SU-DHL-6 (cell line): ENCODE results near the gene C3orf38.

ENCODE experiments used
- H2AFZ ChIP-seq: fragments of 200-600 bp; sonication (generic); 2 replicates; pipeline ENCODE4 v1.6.1; 2014; ENCODE audit warnings: low read depth, mild to moderate bottlenecking, moderate library complexity, mixed read lengths, antibody characterized with exemption, low read length; ENCODE audit not compliant: severe bottlenecking
- H3F3A ChIP-seq: fragments of 200-600 bp; shearing (Covaris generic); 2 replicates; pipeline ENCODE4 v1.6.0; 2016; ENCODE audit warnings: antibody characterized with exemption, mild to moderate bottlenecking; ENCODE audit not compliant: insufficient read depth
- H3K27ac ChIP-seq: fragments of 200-600 bp; sonication (generic); 2 replicates; pipeline ENCODE4 v1.5.1; 2016; ENCODE audit warnings: low read depth, mild to moderate bottlenecking, low read length, moderate library complexity, mixed read lengths
- H3K27me3 ChIP-seq: fragments of 200-600 bp; sonication (generic), shearing (Covaris generic); 2 replicates; pipeline ENCODE4 v1.6.0; 2014; ENCODE audit warnings: mild to moderate bottlenecking, low read length
- H3K36me3 ChIP-seq: fragments of 200-600 bp; sonication (generic); 2 replicates; pipeline ENCODE4 v1.6.1; 2014; ENCODE audit warnings: mild to moderate bottlenecking, low read length, mixed read lengths
- H3K4me2 ChIP-seq: fragments of 300-600, 200-600 bp; shearing (Covaris generic), sonication (generic); 2 replicates; pipeline ENCODE4 v1.6.0; 2014; ENCODE audit warnings: low read length, low read depth, mild to moderate bottlenecking; ENCODE audit not compliant: poor library complexity, severe bottlenecking
- H3K4me3 ChIP-seq: fragments of 200-600 bp; sonication (generic); 2 replicates; pipeline ENCODE4 v1.5.1; 2014; ENCODE audit warnings: antibody characterized with exemption, low read length, mild to moderate bottlenecking, mixed read lengths; ENCODE audit not compliant: insufficient read depth, poor library complexity, severe bottlenecking
- H3K79me2 ChIP-seq: fragments of 200-600 bp; sonication (generic); 2 replicates; pipeline ENCODE4 v1.6.1; 2014; ENCODE audit warnings: mild to moderate bottlenecking, low read length, moderate library complexity; ENCODE audit not compliant: insufficient read depth
- H3K9ac ChIP-seq: fragments of 200-600 bp; sonication (generic); 2 replicates; pipeline ENCODE4 v1.7.0; 2014; ENCODE audit warnings: mild to moderate bottlenecking, low read length
- H3K9me2 ChIP-seq: fragments of 200-600 bp; sonication (generic); replicated peaks from 2 replicates; pipeline ENCODE4 v1.6.1; 2014; ENCODE audit warnings: low read length; ENCODE audit not compliant: insufficient read depth
- H3K9me3 ChIP-seq: fragments of 200-600 bp; sonication (generic); 2 replicates; pipeline ENCODE4 v1.6.1; 2014; ENCODE audit warnings: low read length, mixed read lengths; ENCODE audit not compliant: insufficient read depth
- H4K20me1 ChIP-seq: fragments of 200-600 bp; sonication (generic); 2 replicates; pipeline ENCODE4 v1.6.1; 2014; ENCODE audit warnings: low read depth, mild to moderate bottlenecking, antibody characterized with exemption, low read length, moderate library complexity, mixed read lengths
- EZH2phosphoT487 ChIP-seq: fragments of 200-600 bp; sonication (generic), shearing (Covaris generic); conservative IDR thresholded peaks from 2 replicates; pipeline ENCODE4 v1.6.1; 2018; ENCODE audit warnings: mild to moderate bottlenecking, antibody characterized with exemption, low read length, moderate library complexity, mixed read lengths
- TF ChIP-seq, protein P1 (sequence below): fragments of 200-600 bp; sonication (generic); IDR thresholded peaks from one replicate; pipeline ENCODE4 v1.5.1; 2017; ENCODE audit warnings: antibody characterized with exemption, mild to moderate bottlenecking, low read length, moderate library complexity; ENCODE audit not compliant: insufficient read depth, poor library complexity, severe bottlenecking

C3orf38 gene

DNA sequence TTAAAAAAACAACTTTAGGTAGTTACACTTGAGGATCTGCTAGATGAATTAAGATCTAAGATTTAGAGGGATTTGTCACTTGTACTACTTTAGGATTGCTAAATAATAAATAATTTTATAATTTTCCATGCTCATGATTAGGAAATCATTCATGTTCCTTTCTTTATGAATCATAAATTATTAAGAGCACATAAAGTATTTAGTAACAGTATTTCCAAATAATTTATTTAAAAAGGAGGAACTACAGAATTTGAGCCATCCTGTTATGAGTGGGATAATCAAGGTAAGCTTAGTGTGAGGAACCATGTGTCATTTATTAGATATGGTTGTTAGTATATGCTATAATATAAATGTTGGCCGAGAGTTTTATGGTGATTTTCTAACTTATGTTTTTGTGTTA, 37.5 kb upstream of the C3orf38 start:
- Histone ChIP-seq H3K9me3 (no peaks in the 10 kb centered on the region), H3K4me2 (no peak overlapping the region), H3K27me3 (no peaks in the 10 kb centered on the region), H3K36me3 (peaks cover 10% of the 10 kb centered on the region), H3K4me3 (no peak overlapping the region), H4K20me1 (peaks cover 22% of the 10 kb centered on the region; the same call in 1 of the 2 replicates), H3K9ac (no peak overlapping the region), H3K9me2 (no peaks in the 10 kb centered on the region), H3K27ac (no peak overlapping the region), H2AFZ (no peak overlapping the region), H3F3A (peaks cover 9% of the 10 kb centered on the region), H3K79me2 (peaks cover 15% of the 10 kb centered on the region; the same call in 1 of the 2 replicates)
- TF ChIP-seq, protein P1, sequence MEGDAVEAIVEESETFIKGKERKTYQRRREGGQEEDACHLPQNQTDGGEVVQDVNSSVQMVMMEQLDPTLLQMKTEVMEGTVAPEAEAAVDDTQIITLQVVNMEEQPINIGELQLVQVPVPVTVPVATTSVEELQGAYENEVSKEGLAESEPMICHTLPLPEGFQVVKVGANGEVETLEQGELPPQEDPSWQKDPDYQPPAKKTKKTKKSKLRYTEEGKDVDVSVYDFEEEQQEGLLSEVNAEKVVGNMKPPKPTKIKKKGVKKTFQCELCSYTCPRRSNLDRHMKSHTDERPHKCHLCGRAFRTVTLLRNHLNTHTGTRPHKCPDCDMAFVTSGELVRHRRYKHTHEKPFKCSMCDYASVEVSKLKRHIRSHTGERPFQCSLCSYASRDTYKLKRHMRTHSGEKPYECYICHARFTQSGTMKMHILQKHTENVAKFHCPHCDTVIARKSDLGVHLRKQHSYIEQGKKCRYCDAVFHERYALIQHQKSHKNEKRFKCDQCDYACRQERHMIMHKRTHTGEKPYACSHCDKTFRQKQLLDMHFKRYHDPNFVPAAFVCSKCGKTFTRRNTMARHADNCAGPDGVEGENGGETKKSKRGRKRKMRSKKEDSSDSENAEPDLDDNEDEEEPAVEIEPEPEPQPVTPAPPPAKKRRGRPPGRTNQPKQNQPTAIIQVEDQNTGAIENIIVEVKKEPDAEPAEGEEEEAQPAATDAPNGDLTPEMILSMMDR = no peak
- TF ChIP-seq EZH2phosphoT487 = no peak

DNA sequence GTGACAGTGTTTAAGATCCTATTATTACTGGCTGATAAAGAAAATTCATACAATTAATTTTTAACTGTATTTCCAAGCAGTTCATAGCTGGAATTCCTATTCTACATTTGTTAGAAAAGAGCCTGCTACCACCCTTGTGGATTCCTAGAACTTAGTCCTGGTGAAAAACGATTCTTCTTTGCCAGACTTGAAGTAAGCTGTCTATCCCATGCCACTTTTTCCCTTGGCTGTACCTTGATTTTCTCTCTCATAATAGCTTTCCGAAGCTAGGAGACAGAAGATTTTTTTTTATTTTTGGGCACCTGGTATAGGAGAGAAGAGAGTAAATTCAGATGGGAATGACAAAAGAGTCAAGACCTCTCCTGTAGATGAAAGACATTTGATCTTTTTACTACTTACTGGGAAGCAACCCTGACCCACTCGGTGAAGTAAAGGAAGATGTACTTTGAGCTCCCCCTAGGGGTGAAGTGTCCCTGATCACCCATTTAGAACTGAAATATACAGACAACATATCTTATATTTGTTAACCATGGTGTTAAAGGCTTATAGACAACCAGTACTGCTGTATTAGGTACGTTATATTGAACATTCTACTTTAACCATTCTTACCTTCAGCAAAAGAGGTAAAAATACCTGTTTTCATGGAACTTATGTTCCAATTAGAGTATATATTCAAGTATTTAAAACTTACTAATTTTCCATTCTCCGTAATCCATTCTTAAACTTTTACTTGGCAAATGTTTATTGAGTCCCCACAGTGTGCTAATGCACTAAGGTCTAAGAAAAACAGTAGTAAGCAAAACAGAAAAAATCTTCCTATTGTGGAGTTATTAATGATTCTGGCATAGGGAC, 36.2 kb upstream of the C3orf38 start:
- Histone ChIP-seq H3K79me2 (peaks cover 6% of the 10 kb centered on the region; the same call in 1 of the 2 replicates), H3F3A (peaks cover 9% of the 10 kb centered on the region), H3K27me3 (no peaks in the 10 kb centered on the region), H3K36me3 (peaks cover 17% of the 10 kb centered on the region), H3K9me3 (no peaks in the 10 kb centered on the region), H3K4me2 (no peak overlapping the region), H3K9me2 (no peaks in the 10 kb centered on the region), H2AFZ (no peak overlapping the region), H3K4me3 (no peak overlapping the region), H4K20me1 (peaks cover 17% of the 10 kb centered on the region; the same call in 1 of the 2 replicates), H3K9ac (no peak overlapping the region), H3K27ac (no peak overlapping the region)
- TF ChIP-seq, protein P1 = peak; percentile 67
- no peak for TF ChIP-seq EZH2phosphoT487

DNA sequence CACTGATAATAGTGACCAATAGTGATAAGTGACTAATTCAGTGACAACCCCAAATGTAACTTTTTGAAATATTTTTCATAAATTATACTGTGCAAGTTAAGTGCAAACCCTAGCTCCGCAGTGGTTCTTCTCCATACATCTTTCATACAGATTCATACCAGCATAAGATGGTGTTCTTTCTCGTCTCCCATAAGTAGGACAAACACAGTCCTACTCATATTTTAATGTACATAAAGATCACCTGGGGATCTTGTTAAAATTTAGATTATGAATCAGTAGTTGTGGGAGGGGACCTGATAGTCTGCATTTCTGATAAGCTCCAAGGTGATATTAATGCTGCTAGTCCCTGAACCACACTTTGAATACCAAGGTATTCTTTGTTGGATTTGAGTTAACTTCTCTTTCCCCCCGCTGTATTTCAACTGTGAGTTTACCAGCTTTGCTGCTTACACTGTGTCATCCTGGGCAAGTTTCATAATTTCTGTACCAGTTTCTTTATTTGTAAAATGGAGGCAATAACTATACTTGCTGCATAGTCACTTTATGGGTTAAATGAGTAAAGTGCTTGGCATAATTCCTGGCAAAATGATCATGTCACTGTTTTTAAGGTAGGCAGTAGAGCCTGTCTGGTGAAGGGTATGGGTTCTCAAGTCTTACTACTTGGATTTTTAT, 34.7 kb upstream of the C3orf38 start:
- Histone ChIP-seq H3K79me2 (peaks cover 6% of the 10 kb centered on the region; the same call in 1 of the 2 replicates), H3K36me3 (peaks cover 16% of the 10 kb centered on the region), H3K27me3 (no peaks in the 10 kb centered on the region), H3F3A (peaks cover 9% of the 10 kb centered on the region), H3K9me2 (no peaks in the 10 kb centered on the region), H4K20me1 (peaks cover 17% of the 10 kb centered on the region; the same call in 1 of the 2 replicates), H3K27ac (no peak overlapping the region), H3K9ac (no peak overlapping the region), H3K4me2 (no peak overlapping the region), H3K9me3 (no peaks in the 10 kb centered on the region), H2AFZ (no peak overlapping the region), H3K4me3 (no peak overlapping the region)
- TF ChIP-seq, protein P1 = no peak
- no peak for TF ChIP-seq EZH2phosphoT487
